ENCODE results near the gene STAG3.
A peak's percentile ranks its signal among the peaks of the same experiment; 100 is the strongest.
"Not testable (repeated sequence)": the region's sequence is repeated elsewhere in the genome, so short reads cannot be mapped to it uniquely, and the experiment has no call there.

Gene STAG3

GRCh38 chr7:100137851-100138760 is 39.6 kb upstream of the STAG3 start:
- FAIRE-seq: no peak

GRCh38 chr7:100141555-100141949 is 36.2 kb upstream of the STAG3 start:
- FAIRE-seq: no peak
- TF ChIP-seq CTCF (IDR thresholded peaks at IDR 0.05; ENCODE audit: insufficient read depth, missing control alignments): no peak
- DNase-seq (ENCODE audit: insufficient read length, low spot score): no peak

More at GRCh38 chr7:100137851-100138760, 39.6 kb upstream of the STAG3 start:
- no peak for DNase-seq (ENCODE audit: insufficient read length, low spot score)
- TF ChIP-seq CTCF (IDR thresholded peaks at IDR 0.05; ENCODE audit: insufficient read depth, missing control alignments): no peak

DNA sequence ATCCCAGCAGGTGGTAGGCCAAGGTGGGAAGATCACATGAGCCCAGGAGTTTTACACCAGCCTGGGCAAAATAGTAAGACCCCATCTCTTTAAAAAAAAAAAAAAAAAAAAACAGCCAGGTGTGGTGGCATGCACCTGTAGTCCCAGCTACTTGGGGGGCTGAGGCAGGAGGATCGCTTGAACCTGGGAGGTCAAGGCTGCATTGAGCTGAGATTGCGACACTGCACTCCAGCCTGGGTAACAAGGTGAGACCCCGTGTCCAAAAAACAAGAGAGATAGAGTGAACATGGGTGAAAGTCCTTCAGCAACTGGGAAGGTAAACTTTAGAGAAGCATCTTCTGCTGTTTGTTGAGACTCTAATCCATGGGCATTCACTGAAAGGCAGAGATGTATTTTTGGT is 35.3 kb upstream of the STAG3 start:
- TF ChIP-seq CTCF (IDR thresholded peaks at IDR 0.05; ENCODE audit: insufficient read depth, missing control alignments): no peak
- FAIRE-seq: no peak

DNA sequence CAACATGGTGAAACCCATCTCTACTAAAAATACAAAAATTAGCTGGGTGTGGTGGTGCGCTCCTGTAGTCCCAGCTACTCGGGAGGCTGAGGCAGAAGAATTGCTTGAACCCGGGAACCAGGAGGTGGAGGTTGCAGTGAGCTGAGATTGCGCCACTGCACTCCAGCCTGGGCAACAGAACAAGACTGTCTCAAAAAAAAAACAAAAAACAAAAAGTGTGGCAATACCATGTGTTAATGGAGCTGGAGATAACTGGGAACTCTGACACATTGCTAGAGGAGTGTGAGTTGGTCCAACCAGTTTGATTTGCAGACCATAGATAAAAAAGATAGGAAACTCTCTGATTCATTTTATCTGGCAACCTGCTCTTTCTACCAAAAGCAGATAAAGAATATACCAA is 31.4 kb upstream of the STAG3 start:
- not testable (repeated sequence) for DNase-seq (ENCODE audit: insufficient read length, low spot score); FAIRE-seq

More for the DNA sequence above, 35.3 kb upstream of the STAG3 start:
- no peak for DNase-seq (ENCODE audit: insufficient read length, low spot score)

GRCh38 chr7:100147278-100147677 is 30.4 kb upstream of the STAG3 start:
- no peak for TF ChIP-seq CTCF (IDR thresholded peaks at IDR 0.05; ENCODE audit: insufficient read depth, missing control alignments)
- no peak for DNase-seq (ENCODE audit: insufficient read length, low spot score)

GRCh38 chr7:100148225-100148558 is 29.5 kb upstream of the STAG3 start:
- TF ChIP-seq CTCF (IDR thresholded peaks at IDR 0.05; ENCODE audit: insufficient read depth, missing control alignments): no peak
- FAIRE-seq (no peak), DNase-seq (ENCODE audit: insufficient read length, low spot score) (no peak)

More at GRCh38 chr7:100147278-100147677, 30.4 kb upstream of the STAG3 start:
- no peak for FAIRE-seq

- FAIRE-seq: peak; percentile 75
- TF ChIP-seq CTCF (IDR thresholded peaks at IDR 0.05; ENCODE audit: insufficient read depth, missing control alignments): no peak
- DNase-seq (ENCODE audit: insufficient read length, low spot score): peak; percentile 95
Observed at GRCh38 chr7:100148559-100149328, 29.0 kb upstream of the STAG3 start, which contains the start of gene LAMTOR4. TSS of gene LAMTOR4 (plus strand) at chr7:100148918. CDS start at chr7:100148973, 55 bp downstream.
